ENCODE data around the gene IGSF8.

DNA sequence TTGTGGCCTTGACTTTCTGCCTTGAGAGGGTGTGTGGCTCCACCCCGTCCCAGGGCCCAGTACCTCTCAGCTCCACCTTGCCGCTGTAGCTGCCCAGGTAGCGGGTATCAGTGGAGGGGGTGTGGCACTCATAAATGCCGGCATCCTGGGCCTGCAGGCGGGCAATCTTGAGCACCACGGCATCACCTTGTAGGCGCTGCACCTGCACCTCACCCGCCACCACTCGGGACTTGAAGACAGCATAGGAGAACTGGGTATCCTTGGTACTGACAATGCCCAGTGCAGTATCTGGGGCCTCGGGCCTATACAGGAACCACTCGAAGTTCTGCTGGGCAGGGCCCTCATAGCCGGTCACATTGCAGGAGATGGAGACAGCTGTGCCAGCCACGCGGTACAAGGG lies 3.6 kb downstream of the IGSF8 start:
- TF ChIP-seq CTCF (conservative IDR thresholded peaks at IDR 0.05) (no peak), ZFX (IDR thresholded peaks at IDR 0.05) (no peak)

Measured in C4-2B (cell line).